MCF 10A (cell line): ENCODE measurements around the gene LRRC49. TPM values are rescaled to one million over a fixed set of nuclear protein-coding genes. Genes with fewer than 3 reads are reported as not detected.
A peak's percentile ranks its signal among the peaks of the same experiment; 100 is the strongest.
"Not testable (repeated sequence)": the region's sequence is repeated elsewhere in the genome, so short reads cannot be mapped to it uniquely, and the experiment has no call there.

Source experiments
- BruUV-seq: library from RNA; stranded (reverse); fragments of 400-500 nt; replicated peaks from 2 replicates; lab custom pipeline; 2021; lab: Mats Ljungman, UMichigan
- CTCF ChIA-PET: fragments of 300-600 bp; sonication (Branson Sonifier 250); formaldehyde crosslinking; extraction: SDS; loops from one replicate; lab custom pipeline; 2021; ENCODE audit warnings: antibody characterized with exemption, inconsistent platforms; lab: Yijun Ruan, JAX
- POLR2A ChIA-PET: fragments of 300-600, 350-650 bp; sonication (Branson Sonifier 250); formaldehyde crosslinking; extraction: SDS; loops from one replicate; lab custom pipeline; 2020; ENCODE audit warnings: antibody characterized with exemption, inconsistent platforms; lab: Yijun Ruan, JAX
- DNase-seq: peaks from one replicate; pipeline ENCODE4 v3.0.0-alpha.2; 2018; ENCODE audit not compliant: unreplicated experiment
- H3K27ac Mint-ChIP-seq: one replicate; pipeline ENCODE4 v1.8.0; 2022; ENCODE audit warnings: mild to moderate bottlenecking, low read depth, mixed read lengths; ENCODE audit not compliant: unreplicated experiment
- H3K27me3 Mint-ChIP-seq: one replicate; pipeline ENCODE4 v1.8.0; 2022; ENCODE audit warnings: mixed read lengths; ENCODE audit not compliant: insufficient read depth, unreplicated experiment
- H3K36me3 Mint-ChIP-seq: one replicate; pipeline ENCODE4 v1.8.0; 2022; ENCODE audit warnings: mild to moderate bottlenecking, moderate library complexity, mixed read lengths; ENCODE audit not compliant: insufficient read depth, unreplicated experiment
- H3K4me1 Mint-ChIP-seq: one replicate; pipeline ENCODE4 v1.8.0; 2022; ENCODE audit warnings: mixed read lengths; ENCODE audit not compliant: insufficient read depth, unreplicated experiment
- H3K4me3 Mint-ChIP-seq: one replicate; pipeline ENCODE4 v1.8.0; 2022; ENCODE audit warnings: mild to moderate bottlenecking, moderate library complexity, mixed read lengths; ENCODE audit not compliant: unreplicated experiment
- H3K9me3 Mint-ChIP-seq: one replicate; pipeline ENCODE4 v1.8.0; 2022; ENCODE audit warnings: mixed read lengths; ENCODE audit not compliant: unreplicated experiment
- intact Hi-C: fragments of 100-400 bp; cut with micrococcal nuclease; formaldehyde crosslinking; loops from 2 replicates; pipeline ENCODE4 v1.14.1; 2022
- total RNA-seq: library from RNA; stranded (reverse); gene quantifications from 2 replicates; pipeline ENCODE4 v1.2.3, GENCODE V29; 2022
- TF ChIP-seq, protein P1 (sequence below): fragments of 200-600 bp; IDR thresholded peaks from one replicate; pipeline ENCODE4 v1.8.0; 2022; ENCODE audit warnings: antibody characterized with exemption, mild to moderate bottlenecking; ENCODE audit not compliant: unreplicated experiment

LRRC49 gene
- total RNA-seq, 1 experiment from 2014 or later = 8.4 TPM

DNA sequence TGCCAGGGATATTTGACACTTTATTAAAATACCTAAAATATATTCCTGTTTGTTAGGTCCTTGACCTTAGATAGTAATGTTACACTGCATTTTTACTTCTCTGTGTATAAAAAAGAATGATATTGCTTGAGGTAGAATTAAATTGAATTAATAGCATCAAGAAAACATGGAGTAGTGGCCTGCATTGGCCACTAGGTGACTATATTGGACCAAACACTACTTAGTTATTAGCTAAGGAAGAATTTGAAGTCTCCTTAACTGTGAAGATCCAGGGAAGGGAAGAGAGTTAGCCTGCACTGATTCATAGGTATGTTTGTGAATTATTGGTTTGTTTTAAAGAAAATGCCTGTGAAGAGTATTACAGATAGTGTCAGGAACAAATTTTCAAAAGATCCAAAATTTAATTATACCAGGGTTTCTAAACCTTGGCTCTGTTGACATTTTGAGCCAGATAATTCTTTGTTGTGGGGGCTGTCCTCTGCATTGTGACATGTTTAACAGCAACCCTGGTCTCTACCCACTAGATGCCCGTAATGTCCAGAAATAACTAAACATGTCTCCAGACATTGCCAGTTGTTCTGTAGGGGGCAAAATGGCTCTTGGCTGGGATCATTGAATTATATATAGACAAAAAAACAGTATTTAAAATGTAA is 119.0 kb downstream of the LRRC49 start:
- CTCF ChIA-PET = interaction anchor here (0.6 to 4.3 kb wide), 11 partner anchors 36 to 438 kb away, joined by 3 to 34 read pairs (median 4); partner anchors contain the start of gene THSD4

GRCh38 chr15:71013446-71013845 is 120.8 kb downstream of the LRRC49 start:
- DNase-seq = no peak
- Mint-ChIP-seq H3K4me3 (no peak overlapping the region), H3K27me3 (no peaks in the 10 kb centered on the region), H3K4me1 (no peaks in the 10 kb centered on the region), H3K9me3 (no peaks in the 10 kb centered on the region), H3K36me3 (peaks cover 13% of the 10 kb centered on the region), H3K27ac (no peak overlapping the region)
- TF ChIP-seq, protein P1, sequence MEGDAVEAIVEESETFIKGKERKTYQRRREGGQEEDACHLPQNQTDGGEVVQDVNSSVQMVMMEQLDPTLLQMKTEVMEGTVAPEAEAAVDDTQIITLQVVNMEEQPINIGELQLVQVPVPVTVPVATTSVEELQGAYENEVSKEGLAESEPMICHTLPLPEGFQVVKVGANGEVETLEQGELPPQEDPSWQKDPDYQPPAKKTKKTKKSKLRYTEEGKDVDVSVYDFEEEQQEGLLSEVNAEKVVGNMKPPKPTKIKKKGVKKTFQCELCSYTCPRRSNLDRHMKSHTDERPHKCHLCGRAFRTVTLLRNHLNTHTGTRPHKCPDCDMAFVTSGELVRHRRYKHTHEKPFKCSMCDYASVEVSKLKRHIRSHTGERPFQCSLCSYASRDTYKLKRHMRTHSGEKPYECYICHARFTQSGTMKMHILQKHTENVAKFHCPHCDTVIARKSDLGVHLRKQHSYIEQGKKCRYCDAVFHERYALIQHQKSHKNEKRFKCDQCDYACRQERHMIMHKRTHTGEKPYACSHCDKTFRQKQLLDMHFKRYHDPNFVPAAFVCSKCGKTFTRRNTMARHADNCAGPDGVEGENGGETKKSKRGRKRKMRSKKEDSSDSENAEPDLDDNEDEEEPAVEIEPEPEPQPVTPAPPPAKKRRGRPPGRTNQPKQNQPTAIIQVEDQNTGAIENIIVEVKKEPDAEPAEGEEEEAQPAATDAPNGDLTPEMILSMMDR = no peak
- ChIA-PET CTCF (interaction anchor here (0.6 to 4.3 kb wide), 8 partner anchors 8 to 431 kb away, joined by 3 to 34 read pairs (median 5); no protein-coding TSS in a partner anchor), POLR2A (interaction anchor here (0.6 to 0.8 kb wide), 3 partner anchors 10 to 643 kb away, joined by 3 read pairs; no protein-coding TSS in a partner anchor)
- no TSS peak for BruUV-seq
- intact Hi-C loops = loop anchor here (5.0 kb wide), 1 partner anchor 104 kb away; the partner anchor contains the start of gene THSD4

More for the DNA sequence above, 119.0 kb downstream of the LRRC49 start:
- POLR2A ChIA-PET = interaction anchor here (0.8 to 2.1 kb wide), 6 partner anchors 92 to 436 kb away, joined by 3 to 6 read pairs (median 4); no protein-coding TSS in a partner anchor
- H3K9me3 Mint-ChIP-seq = no peaks in the 10 kb centered on the region
- no peaks in the 10 kb centered on the region for H3K4me1 Mint-ChIP-seq
- intact Hi-C loops = loop anchor here (1.0 to 5.0 kb wide), 4 partner anchors 92 to 790 kb away; partner anchors contain the start of gene THSD4
- no peak overlapping the region for H3K27ac Mint-ChIP-seq
- no TSS peak for BruUV-seq
- DNase-seq = peak; percentile 60
- H3K36me3 Mint-ChIP-seq = peaks cover 6% of the 10 kb centered on the region
- no peak overlapping the region for H3K4me3 Mint-ChIP-seq
- no peaks in the 10 kb centered on the region for H3K27me3 Mint-ChIP-seq
- TF ChIP-seq, protein P1 = peak; percentile 76

GRCh38 chr15:71015342-71015741 is 122.7 kb downstream of the LRRC49 start:
- Mint-ChIP-seq H3K27me3 (no peaks in the 10 kb centered on the region), H3K4me1 (no peaks in the 10 kb centered on the region), H3K9me3 (peaks cover 10% of the 10 kb centered on the region), H3K27ac (no peak overlapping the region), H3K4me3 (no peak overlapping the region), H3K36me3 (peaks cover 13% of the 10 kb centered on the region)
- DNase-seq = no peak
- ChIA-PET POLR2A (interaction anchor here (0.6 kb wide), 1 partner anchor 1054 kb away, joined by 3 read pairs; no protein-coding TSS in a partner anchor), CTCF (interaction anchor here (0.7 kb wide), 1 partner anchor 426 kb away, joined by 3 read pairs; no protein-coding TSS in a partner anchor)
- intact Hi-C loops = no loop called here
- no TSS peak for BruUV-seq
- TF ChIP-seq, protein P1 = no peak

DNA sequence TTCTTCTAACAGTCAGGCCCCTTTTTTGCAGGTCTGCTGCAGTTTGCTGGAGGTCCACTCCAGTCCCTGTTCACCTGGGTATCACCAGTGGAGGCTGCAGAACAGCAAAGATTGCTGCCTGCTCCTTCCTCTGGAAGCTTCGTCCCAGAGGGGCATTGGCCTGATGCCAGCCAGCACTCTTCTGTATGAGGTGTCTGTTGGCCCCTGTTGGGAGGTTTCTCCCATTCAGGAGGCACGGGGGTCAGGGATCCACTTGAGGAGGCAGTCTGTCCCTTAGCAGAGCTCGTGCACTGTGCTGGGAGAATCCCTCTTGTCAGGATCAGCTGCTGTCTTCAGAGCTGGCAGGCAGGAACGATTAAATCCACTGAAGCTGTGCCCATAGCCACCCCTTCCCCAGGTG is 138.6 kb downstream of the LRRC49 start:
- H3K27ac Mint-ChIP-seq, H3K27me3 Mint-ChIP-seq, DNase-seq, H3K4me3 Mint-ChIP-seq, BruUV-seq, intact Hi-C loops, H3K36me3 Mint-ChIP-seq, H3K4me1 Mint-ChIP-seq: not testable (repeated sequence)
- H3K9me3 Mint-ChIP-seq = peaks cover 17% of the 10 kb centered on the region
- CTCF ChIA-PET = interaction anchor here (0.7 kb wide), 1 partner anchor 1007 kb away, joined by 3 read pairs; no protein-coding TSS in a partner anchor
- POLR2A ChIA-PET = interaction anchor here (0.6 to 1.1 kb wide), 3 partner anchors 8 to 47 kb away, joined by 3 to 5 read pairs (median 3); no protein-coding TSS in a partner anchor

DNA sequence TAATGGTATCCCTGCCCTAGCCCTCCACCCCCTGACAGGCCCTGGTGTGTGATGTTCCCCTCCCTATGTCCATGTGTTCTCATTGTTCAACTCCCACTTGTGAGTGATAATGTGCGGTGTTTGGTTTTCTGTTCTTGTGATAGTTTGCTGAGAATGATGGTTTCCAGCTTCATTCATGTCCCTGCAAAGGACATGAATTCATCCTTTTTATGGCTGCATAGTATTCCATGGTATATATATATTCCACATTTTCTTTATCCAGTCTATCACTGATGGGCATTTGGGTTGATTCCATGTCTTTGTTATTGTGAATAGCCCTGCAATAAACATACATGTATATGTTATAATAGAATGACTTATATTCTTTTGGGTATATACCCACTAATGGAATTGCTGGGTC is 142.9 kb downstream of the LRRC49 start:
- H3K4me3 Mint-ChIP-seq, POLR2A ChIA-PET, H3K9me3 Mint-ChIP-seq, BruUV-seq, H3K4me1 Mint-ChIP-seq, H3K27ac Mint-ChIP-seq, H3K27me3 Mint-ChIP-seq, DNase-seq, H3K36me3 Mint-ChIP-seq, intact Hi-C loops, CTCF ChIA-PET: not testable (repeated sequence)
